Activated CD8-positive, alpha-beta T cell treated with anti-CD3 and anti-CD28 coated beads, Interleukin-2, amount 10 ng/mL, durations not matched to agents 7 days and 5 days (primary cell): ENCODE results near the gene NPC1L1. TPM values are rescaled to one million over a fixed set of nuclear protein-coding genes. Genes with fewer than 3 reads are reported as not detected.

Experiments
- ATAC-seq: fragments of 150-1000 bp; cut with Tn5 transposase; one replicate; pipeline ENCODE4 v1.10.0; 2021; ENCODE audit warnings: moderate library complexity
- CTCF ChIA-PET: fragments of 350-600 bp; sonication (Branson Sonifier 250); formaldehyde crosslinking; loops from one replicate; lab custom pipeline; 2021; ENCODE audit warnings: antibody characterized with exemption; lab: Charles Lee
- POLR2A ChIA-PET: fragments of 350-600 bp; sonication (Branson Sonifier 250); formaldehyde crosslinking; loops from one replicate; lab custom pipeline; 2021; ENCODE audit warnings: antibody characterized with exemption; lab: Charles Lee
- DNase-seq: peaks from one replicate; pipeline ENCODE4 v3.0.0-alpha.2; 2020
- H3K27ac Mint-ChIP-seq: one replicate; pipeline ENCODE4 v1.8.0; 2021; ENCODE audit warnings: mild to moderate bottlenecking, mixed read lengths
- H3K27me3 Mint-ChIP-seq: one replicate; pipeline ENCODE4 v1.8.0; 2021; ENCODE audit warnings: low read depth, mixed read lengths
- H3K36me3 Mint-ChIP-seq: one replicate; pipeline ENCODE4 v1.8.0; 2021; ENCODE audit warnings: low read depth, mixed read lengths
- H3K4me1 Mint-ChIP-seq: one replicate; pipeline ENCODE4 v1.8.0; 2021; ENCODE audit warnings: low read depth, mixed read lengths
- H3K4me3 Mint-ChIP-seq: one replicate; pipeline ENCODE4 v1.8.0; 2021; ENCODE audit warnings: mild to moderate bottlenecking, mixed read lengths
- H3K9me3 Mint-ChIP-seq: one replicate; pipeline ENCODE4 v1.8.0; 2022; ENCODE audit warnings: mixed read lengths; ENCODE audit not compliant: insufficient read depth
- total RNA-seq, 2 experiments: library from RNA; stranded (reverse); gene quantifications; one replicate each; pipeline ENCODE4 v1.2.3, GENCODE V29; 2021

NPC1L1 gene, protein sequence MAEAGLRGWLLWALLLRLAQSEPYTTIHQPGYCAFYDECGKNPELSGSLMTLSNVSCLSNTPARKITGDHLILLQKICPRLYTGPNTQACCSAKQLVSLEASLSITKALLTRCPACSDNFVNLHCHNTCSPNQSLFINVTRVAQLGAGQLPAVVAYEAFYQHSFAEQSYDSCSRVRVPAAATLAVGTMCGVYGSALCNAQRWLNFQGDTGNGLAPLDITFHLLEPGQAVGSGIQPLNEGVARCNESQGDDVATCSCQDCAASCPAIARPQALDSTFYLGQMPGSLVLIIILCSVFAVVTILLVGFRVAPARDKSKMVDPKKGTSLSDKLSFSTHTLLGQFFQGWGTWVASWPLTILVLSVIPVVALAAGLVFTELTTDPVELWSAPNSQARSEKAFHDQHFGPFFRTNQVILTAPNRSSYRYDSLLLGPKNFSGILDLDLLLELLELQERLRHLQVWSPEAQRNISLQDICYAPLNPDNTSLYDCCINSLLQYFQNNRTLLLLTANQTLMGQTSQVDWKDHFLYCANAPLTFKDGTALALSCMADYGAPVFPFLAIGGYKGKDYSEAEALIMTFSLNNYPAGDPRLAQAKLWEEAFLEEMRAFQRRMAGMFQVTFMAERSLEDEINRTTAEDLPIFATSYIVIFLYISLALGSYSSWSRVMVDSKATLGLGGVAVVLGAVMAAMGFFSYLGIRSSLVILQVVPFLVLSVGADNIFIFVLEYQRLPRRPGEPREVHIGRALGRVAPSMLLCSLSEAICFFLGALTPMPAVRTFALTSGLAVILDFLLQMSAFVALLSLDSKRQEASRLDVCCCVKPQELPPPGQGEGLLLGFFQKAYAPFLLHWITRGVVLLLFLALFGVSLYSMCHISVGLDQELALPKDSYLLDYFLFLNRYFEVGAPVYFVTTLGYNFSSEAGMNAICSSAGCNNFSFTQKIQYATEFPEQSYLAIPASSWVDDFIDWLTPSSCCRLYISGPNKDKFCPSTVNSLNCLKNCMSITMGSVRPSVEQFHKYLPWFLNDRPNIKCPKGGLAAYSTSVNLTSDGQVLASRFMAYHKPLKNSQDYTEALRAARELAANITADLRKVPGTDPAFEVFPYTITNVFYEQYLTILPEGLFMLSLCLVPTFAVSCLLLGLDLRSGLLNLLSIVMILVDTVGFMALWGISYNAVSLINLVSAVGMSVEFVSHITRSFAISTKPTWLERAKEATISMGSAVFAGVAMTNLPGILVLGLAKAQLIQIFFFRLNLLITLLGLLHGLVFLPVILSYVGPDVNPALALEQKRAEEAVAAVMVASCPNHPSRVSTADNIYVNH (N-terminal part only)
- total RNA-seq, result not detected

DNA sequence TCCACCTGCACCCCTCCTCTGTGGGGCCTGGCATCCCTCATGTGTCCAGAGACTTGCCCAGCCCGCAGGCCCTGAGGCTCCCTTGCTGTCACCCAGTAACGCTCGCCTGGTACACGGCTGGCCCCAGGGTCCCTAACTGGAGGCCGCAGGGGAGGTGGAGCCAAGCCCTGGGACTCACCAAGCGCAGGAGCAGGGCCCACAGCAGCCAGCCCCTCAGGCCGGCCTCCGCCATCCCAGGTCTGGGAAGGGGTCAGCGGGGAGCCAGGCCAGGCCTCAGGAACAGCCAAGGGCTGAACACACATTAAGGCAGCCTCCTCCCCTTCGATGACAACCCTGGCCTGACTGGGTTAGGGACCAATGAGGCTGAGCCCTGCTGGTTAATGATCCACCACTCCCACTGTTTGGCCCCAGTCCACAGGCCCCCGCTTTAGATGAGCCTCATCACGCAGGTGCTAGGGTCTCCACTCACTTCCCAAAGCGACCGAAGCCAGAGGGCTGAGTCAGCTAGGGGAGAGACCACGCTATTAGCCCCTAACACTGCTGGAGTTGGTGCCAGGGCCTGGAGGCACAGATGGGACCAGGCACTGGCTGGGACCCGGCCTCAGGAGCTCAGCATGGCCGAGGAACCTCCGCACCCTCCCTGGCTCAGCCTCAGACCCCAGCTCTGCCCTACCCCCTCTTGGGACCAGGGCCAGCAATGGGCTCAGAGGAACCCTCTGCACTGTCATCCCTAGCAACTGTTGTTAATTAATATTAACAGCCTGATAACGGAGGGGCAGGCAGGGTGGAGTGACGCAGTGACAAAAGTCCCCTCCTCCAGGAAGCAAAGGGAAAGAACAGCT is at the start of gene NPC1L1:
Gene NPC1L1 (minus strand): TSS at position 303 of the 842 bp plus-strand sequence. CDS start 71 bp downstream, at position 232.
- H3K4me3 Mint-ChIP-seq, result no peak within 1 kb of the TSS
- no peak for DNase-seq
- CTCF ChIA-PET, result interaction anchor here (0.7 kb wide), 1 partner anchor 54 kb away, joined by 3 read pairs; no protein-coding TSS in a partner anchor
- no peaks in the 10 kb centered on the region for H3K36me3 Mint-ChIP-seq
- no peaks in the 10 kb centered on the region for H3K27me3 Mint-ChIP-seq
- no peaks in the 10 kb centered on the region for H3K9me3 Mint-ChIP-seq
- no peak within 1 kb of the TSS for H3K27ac Mint-ChIP-seq
- no peaks in the 10 kb centered on the region for H3K4me1 Mint-ChIP-seq
- no peak for ATAC-seq
- POLR2A ChIA-PET, result no interaction called here

DNA sequence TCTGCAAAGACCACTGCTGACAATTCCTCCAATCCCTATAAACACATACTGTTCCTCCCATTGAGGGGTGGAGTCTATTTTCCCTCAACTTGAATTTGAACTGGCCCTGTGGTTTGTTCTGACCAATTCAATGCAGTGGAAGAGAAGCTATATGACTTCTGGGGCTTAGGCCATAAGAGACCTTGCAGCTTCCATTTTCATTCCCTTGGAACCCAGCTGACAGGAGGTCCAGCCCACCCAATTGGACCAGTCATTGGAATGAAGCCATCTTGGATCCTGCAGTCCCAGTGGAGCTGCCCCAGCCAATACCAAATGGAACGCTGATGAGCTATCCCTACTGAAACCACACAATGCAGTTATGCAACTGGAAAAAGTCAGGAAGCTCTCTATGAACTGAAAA is 49.8 kb upstream of the NPC1L1 start:
- H3K36me3 Mint-ChIP-seq, result no peaks in the 10 kb centered on the region
- H3K4me1 Mint-ChIP-seq, result peaks cover 8% of the 10 kb centered on the region
- no peak for DNase-seq
- H3K4me3 Mint-ChIP-seq, result no peak overlapping the region
- no peak for ATAC-seq
- peaks cover 3% of the 10 kb centered on the region for H3K27me3 Mint-ChIP-seq
- H3K27ac Mint-ChIP-seq, result no peak overlapping the region
- H3K9me3 Mint-ChIP-seq, result no peaks in the 10 kb centered on the region
- ChIA-PET POLR2A (interaction anchor here (0.6 to 2.1 kb wide), 6 partner anchors 8 to 259 kb away, joined by 3 to 6 read pairs (median 4); partner anchors contain the start of genes H2AZ2 and OGDH), CTCF (interaction anchor here (1.0 to 1.3 kb wide), 3 partner anchors 48 to 256 kb away, joined by 4 to 5 read pairs (median 4); no protein-coding TSS in a partner anchor)

DNA sequence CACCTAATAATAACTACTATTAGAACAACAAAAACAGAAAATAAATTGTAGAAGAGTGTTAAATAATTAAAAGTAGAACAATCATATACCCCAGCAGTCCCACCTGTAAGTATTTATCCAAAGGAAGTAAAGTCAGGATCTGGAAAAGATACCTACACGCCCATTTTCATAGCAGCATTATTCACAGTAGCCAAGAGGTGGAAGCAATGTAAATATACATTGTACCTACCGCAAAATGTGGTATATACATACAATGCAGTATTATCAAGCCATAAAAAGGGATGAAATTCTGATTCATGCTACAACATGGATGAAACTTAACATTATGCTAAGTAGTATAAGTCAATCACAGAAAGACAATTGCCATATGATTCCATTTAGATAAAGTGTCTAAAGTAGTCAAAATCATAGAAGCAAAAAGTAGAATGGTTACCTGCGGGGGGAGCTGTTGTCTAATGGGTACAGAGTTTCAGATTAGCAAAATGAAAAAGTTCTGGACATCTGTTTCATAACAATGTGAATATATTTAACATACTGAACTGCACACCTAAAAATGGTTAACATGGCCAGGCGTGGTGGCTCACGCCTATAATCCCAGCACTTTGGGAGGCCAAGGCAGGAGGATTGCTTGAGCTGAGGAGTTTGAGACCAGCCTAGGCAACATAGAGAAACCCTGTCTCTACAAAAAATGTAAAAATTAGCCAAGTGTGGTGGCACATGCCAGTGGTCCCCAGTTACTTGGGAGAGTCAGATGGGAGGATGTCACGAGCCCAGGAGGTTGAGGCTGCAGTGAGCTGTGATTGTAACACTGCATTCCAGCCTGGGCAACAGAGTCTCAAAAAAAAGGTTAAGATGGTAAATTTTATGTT is 46.9 kb upstream of the NPC1L1 start:
- Mint-ChIP-seq H3K4me1 (peaks cover 8% of the 10 kb centered on the region), H3K4me3 (no peak overlapping the region), H3K27ac (peak overlapping the region; percentile 39), H3K27me3 (peaks cover 3% of the 10 kb centered on the region), H3K36me3 (no peaks in the 10 kb centered on the region), H3K9me3 (no peaks in the 10 kb centered on the region)
- ChIA-PET CTCF (interaction anchor here (0.7 to 1.3 kb wide), 16 partner anchors 10 to 269 kb away, joined by 3 to 7 read pairs (median 3); partner anchors contain the start of genes H2AZ2 and OGDH), POLR2A (no interaction called here)
- peak; percentile 78 for ATAC-seq
- DNase-seq, result peak; percentile 81

DNA sequence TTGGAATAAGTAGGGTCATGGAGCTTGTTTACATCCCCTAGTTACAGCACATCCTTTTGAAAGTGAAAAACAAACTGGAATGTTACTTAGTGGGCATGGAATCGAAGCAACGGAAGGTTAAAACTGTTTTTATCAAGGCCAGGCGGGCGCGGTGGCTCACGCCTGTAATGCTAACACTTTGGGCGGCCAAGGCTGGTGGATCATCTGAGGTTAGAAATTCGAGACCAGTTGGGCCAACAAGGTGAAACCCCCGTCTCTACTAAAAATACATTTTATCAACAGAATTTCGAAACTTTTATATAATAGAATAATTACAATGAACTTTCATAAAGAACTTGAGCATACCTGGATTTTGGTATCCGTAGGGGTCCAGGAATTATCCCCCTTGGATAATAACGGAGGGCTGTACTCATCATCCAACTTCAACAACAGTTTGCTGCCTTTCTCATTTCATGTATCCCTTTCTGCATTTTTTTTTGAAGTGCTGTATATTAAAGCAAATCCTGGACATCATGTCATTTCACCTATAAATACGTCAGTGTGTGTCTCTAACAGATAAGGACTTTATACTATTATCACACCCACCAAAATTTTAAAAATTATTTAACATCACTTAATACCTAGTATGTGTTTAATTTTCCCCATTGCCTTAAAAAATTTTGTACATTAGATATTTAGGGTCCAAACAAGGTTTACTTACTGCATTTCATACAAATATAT is 42.2 kb upstream of the NPC1L1 start:
- Mint-ChIP-seq H3K4me1 (peaks cover 43% of the 10 kb centered on the region), H3K4me3 (peak overlapping the region; percentile 93), H3K9me3 (no peaks in the 10 kb centered on the region), H3K36me3 (peaks cover 30% of the 10 kb centered on the region), H3K27ac (peak overlapping the region; percentile 91), H3K27me3 (peaks cover 3% of the 10 kb centered on the region)
- ChIA-PET CTCF (interaction anchor here (1.3 kb wide), 1 partner anchor 266 kb away, joined by 3 read pairs; no protein-coding TSS in a partner anchor), POLR2A (interaction anchor here (0.6 to 3.3 kb wide), 13 partner anchors 8 to 397 kb away, joined by 3 to 31 read pairs (median 4); partner anchors contain the start of genes DDX56, H2AZ2, OGDH and PURB)
- no peak for DNase-seq
- no peak for ATAC-seq

DNA sequence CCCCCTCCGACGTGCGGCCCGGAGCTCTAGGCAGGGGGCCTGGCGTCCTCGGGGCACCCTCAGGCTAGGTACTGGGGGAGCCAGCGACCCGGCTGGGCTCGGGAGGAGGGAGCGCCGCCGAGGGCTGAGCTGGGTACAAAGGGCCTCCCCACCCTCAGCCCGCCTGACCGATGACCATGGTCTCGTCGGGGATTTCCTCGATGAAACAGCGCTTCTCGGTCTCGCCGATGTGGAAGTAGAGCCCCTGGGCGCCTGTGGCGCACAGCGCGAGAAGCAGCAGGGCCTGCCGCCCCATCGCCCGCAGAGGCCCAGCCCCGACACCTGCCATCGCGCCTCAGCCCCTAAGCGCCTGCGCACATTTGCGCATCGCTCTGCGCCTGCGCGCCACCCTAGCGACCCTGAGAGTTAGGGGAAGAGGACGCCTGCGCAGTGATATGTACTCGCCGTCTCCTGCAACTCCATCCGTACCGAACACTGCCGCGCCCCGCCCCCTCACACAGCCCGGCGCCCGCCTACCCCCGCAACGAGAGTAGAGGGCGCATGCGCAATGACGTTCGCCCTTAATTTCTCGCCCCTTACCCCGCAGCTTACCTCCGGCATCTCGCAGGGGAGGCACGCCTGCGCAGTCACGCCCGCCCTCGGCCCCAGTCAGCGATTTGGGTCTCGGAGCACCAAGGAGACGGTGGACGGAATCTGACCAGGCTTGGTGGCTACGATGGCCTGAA is 40.9 kb upstream of the NPC1L1 start, which contains the start of gene TMED4:
Gene TMED4 (minus strand): TSS at position 353 of the 725 bp plus-strand sequence. CDS start 25 bp downstream, at position 328.
- Mint-ChIP-seq H3K4me3 (peak within 1 kb of the TSS; percentile 93), H3K36me3 (peaks cover 35% of the 10 kb centered on the region), H3K27me3 (peaks cover 3% of the 10 kb centered on the region), H3K27ac (peak within 1 kb of the TSS; percentile 91), H3K9me3 (no peaks in the 10 kb centered on the region), H3K4me1 (peaks cover 38% of the 10 kb centered on the region)
- DNase-seq (peak; percentile 100), ATAC-seq (peak; percentile 95)
- CTCF ChIA-PET, result interaction anchor here (1.2 to 3.1 kb wide), 7 partner anchors 10 to 341 kb away, joined by 3 to 12 read pairs (median 4); no protein-coding TSS in a partner anchor
- POLR2A ChIA-PET, result interaction anchor here (0.5 to 3.3 kb wide), 22 partner anchors 9 to 554 kb away, joined by 3 to 31 read pairs (median 4); partner anchors contain the start of genes DDX56, H2AZ2, OGDH and PURB

DNA sequence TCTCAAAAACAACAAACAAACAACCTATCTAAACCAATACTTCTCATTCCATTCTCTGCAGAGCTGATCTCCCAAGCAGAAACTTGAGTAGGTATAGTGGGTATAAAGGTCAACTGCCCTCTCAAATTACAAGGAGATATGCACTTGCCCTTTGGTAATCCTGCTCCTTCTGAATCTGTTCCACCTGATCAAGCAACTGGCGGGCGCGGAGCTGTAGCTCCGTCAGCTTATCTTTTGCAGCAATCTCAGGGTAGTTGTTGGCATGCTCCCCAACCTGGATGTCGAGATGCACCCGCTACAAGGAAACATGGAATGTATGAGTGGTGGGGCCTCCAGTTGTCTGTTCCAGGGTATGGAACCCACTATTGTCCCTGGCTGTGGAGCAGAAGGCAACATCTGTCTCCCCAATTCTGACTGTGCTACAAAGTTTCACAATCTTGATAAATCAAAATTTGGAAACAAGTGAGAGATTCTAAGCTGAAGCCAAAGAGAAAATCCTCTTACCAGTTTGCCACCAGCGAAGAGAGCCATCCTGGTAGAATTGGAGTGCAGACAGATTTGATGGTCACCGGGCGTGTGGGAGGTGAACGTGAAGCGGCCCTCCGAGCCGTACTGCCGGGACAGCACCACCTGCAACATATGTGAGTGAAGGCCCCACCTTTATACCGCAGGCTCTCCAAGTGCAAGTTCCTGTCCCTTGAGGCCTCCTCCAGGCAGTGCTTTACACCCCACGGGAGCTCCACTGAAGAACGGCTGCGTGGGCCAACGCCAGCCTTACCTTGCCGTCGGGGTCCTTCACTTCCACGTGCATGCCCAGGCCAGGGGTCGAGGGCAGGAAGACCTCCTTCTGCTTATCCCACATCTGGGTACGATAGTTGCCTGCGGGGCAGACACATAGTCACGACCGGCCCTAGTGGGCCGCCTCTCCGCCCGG is 40.1 kb upstream of the NPC1L1 start:
- Mint-ChIP-seq H3K4me1 (peaks cover 39% of the 10 kb centered on the region), H3K4me3 (peak overlapping the region; percentile 93), H3K27me3 (peaks cover 3% of the 10 kb centered on the region), H3K36me3 (peaks cover 36% of the 10 kb centered on the region), H3K27ac (peak overlapping the region; percentile 91), H3K9me3 (no peaks in the 10 kb centered on the region)
- peak; percentile 71 for DNase-seq
- ChIA-PET CTCF (interaction anchor here (0.8 to 3.1 kb wide), 6 partner anchors 9 to 341 kb away, joined by 3 to 12 read pairs (median 4); no protein-coding TSS in a partner anchor), POLR2A (interaction anchor here (0.6 to 3.3 kb wide), 12 partner anchors 8 to 375 kb away, joined by 3 to 31 read pairs (median 12); partner anchors contain the start of genes DDX56, H2AZ2, OGDH and PURB)
- peak; percentile 45 for ATAC-seq

DNA sequence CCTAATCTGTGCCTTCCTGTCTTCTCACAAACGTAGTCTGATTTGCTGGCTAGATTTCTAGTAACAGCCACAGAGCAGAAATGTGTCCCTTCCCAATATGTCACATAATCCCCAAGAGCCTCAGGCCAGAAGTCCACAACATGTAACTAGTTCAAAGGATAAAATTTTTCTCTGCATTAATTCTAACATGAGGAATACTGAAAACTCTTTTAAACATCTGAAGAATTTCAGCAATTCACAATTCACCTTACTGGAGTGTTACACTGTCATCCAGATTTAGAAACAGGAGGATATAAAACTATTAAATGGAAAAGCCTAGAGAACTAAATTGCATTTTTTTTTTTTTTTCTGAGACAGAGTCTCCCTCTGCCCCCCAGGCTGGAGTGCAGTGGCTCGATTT is 35.1 kb upstream of the NPC1L1 start:
- no peak for DNase-seq
- H3K4me1 Mint-ChIP-seq, result peaks cover 59% of the 10 kb centered on the region
- POLR2A ChIA-PET, result no interaction called here
- H3K4me3 Mint-ChIP-seq, result no peak overlapping the region
- no peak for ATAC-seq
- peak overlapping the region; percentile 72 for H3K27ac Mint-ChIP-seq
- H3K9me3 Mint-ChIP-seq, result no peaks in the 10 kb centered on the region
- H3K27me3 Mint-ChIP-seq, result no peaks in the 10 kb centered on the region
- CTCF ChIA-PET, result interaction anchor here (1.0 to 5.4 kb wide), 2 partner anchors 11 to 86 kb away, joined by 4 to 50 read pairs; partner anchors contain the start of gene NUDCD3
- peaks cover 72% of the 10 kb centered on the region for H3K36me3 Mint-ChIP-seq
